Measurements from ENCODE around the gene ADAMTSL1. TPM values are rescaled to one million over a fixed set of nuclear protein-coding genes. Genes with fewer than 3 reads are reported as not detected.

ADAMTSL1 gene
- total and polyA plus RNA-seq, 12 donors = 0.37 to 5.2 (median 1.9) TPM

DNA sequence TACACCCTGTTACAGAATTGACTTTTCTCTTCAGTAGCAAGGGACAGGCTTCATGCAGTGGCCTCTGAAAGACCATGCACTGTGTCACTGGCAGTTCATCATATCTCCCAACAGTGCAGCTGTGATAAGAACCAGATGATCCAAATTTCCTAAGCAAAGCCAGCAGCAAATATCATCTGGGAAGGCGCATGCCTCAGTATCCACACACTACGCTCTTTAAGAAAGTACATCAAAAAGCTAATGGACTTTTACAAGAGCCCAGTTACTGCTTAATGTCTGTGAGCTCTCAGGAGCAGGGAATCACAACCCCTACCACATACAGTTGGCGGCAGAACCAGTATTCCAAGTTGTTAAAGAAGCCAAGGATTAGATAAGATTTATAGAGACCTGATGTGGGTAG, 25.1 kb downstream of the ADAMTSL1 start:
- ATAC-seq = peak in 3 of 8 donors; percentile 26 to 81 (median 58)
- intact Hi-C loops (cut with DNase I) = no loop called here

DNA sequence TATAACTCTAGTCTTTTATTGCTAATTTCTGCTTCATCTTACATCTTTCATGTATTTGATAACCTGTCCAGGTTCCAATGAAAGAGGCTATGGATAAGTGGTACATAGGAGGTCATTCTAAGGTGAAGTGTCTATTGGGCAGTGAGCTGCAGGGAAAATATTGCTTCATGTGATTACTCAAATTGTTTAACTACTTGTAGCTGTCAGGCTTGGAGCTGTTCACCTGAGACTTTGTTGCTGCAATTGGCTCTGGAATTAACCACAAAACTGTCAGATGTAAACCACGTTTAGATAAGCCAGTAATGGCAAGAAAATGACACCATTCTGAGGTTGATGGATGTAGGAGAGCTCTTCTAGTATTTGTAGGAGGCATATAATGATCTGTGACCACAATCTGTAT, 26.0 kb downstream of the ADAMTSL1 start:
- TF ChIP-seq, protein P1, sequence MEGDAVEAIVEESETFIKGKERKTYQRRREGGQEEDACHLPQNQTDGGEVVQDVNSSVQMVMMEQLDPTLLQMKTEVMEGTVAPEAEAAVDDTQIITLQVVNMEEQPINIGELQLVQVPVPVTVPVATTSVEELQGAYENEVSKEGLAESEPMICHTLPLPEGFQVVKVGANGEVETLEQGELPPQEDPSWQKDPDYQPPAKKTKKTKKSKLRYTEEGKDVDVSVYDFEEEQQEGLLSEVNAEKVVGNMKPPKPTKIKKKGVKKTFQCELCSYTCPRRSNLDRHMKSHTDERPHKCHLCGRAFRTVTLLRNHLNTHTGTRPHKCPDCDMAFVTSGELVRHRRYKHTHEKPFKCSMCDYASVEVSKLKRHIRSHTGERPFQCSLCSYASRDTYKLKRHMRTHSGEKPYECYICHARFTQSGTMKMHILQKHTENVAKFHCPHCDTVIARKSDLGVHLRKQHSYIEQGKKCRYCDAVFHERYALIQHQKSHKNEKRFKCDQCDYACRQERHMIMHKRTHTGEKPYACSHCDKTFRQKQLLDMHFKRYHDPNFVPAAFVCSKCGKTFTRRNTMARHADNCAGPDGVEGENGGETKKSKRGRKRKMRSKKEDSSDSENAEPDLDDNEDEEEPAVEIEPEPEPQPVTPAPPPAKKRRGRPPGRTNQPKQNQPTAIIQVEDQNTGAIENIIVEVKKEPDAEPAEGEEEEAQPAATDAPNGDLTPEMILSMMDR (IDR thresholded peaks at IDR 0.05) = no peak
- H3K4me1 ChIP-seq = peaks cover 0 to 29% (median 0%) of the 10 kb centered on the region in 9 donors
- ATAC-seq = no peak
- no peak overlapping the region for H3K27ac ChIP-seq
- 18 to 48% methylated on average over 1 of the region's 1 CpG for WGBS, 2 donors
- H3K27me3 ChIP-seq = no peaks in the 10 kb centered on the region
- intact Hi-C loops (cut with DNase I) = no loop called here
- H3K9me3 ChIP-seq = no peaks in the 10 kb centered on the region
- no peak for DNase-seq
- no peaks in the 10 kb centered on the region for H3K36me3 ChIP-seq
- H3K4me3 ChIP-seq = no peak overlapping the region

More for the DNA sequence above, 25.1 kb downstream of the ADAMTSL1 start:
- H3K4me3 ChIP-seq = no peak overlapping the region
- H3K27ac ChIP-seq = no peak overlapping the region
- H3K27me3 ChIP-seq = no peaks in the 10 kb centered on the region
- TF ChIP-seq, protein P1 (IDR thresholded peaks at IDR 0.05) = no peak
- WGBS, 2 donors = 56 to 67% methylated on average over 3 of the region's 3 CpGs
- peaks cover 0 to 29% (median 0%) of the 10 kb centered on the region in 9 donors for H3K4me1 ChIP-seq
- no peak for DNase-seq
- no peaks in the 10 kb centered on the region for H3K9me3 ChIP-seq
- H3K36me3 ChIP-seq = no peaks in the 10 kb centered on the region

DNA sequence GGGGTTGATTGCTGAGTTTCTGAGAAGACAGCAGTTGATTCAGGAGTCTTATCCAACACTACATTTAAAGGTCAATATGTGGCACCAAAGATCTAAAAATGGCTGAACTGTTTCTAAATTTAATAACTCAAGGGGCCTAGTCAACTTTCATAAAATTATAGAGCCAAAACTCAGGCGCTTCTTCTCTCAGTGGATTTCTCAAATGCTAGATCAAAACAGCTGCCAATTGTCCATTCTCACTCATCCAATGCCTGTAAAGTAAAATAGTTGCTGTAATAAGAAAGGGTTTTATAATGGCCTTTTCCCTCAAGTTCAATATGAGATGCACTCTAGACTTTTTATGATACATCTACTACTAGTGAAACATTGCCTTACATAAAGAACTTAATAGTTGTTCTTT, 26.5 kb downstream of the ADAMTSL1 start:
- TF ChIP-seq, protein P1 (IDR thresholded peaks at IDR 0.05) = no peak
- intact Hi-C loops (cut with DNase I) = no loop called here
- H3K27me3 ChIP-seq = no peaks in the 10 kb centered on the region

DNA sequence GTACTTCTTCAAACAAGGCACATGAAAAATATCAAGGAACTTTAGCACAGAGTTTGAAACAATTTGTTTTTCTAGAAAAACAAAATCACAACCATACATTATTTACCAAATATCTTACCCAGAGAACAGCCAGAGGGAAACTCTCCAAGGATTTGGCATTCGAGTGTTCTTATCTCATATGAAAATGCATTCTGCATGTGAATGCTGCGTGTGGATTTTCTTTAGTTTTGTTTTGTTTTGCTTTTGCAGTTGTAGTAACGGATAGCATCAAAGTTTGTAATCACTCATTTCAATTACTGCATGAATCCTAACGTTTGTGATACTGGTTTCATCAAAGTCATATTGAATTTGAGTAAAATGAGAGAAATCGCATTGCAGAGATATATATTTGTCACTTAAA, 28.0 kb downstream of the ADAMTSL1 start:
- no peak for DNase-seq
- Histone ChIP-seq H3K4me3 (no peak overlapping the region), H3K36me3 (no peaks in the 10 kb centered on the region), H3K9me3 (no peaks in the 10 kb centered on the region), H3K4me1 (peaks cover 0 to 23% (median 0%) of the 10 kb centered on the region in 9 donors), H3K27me3 (no peaks in the 10 kb centered on the region), H3K27ac (no peak overlapping the region)
- no peak for ATAC-seq
- WGBS, 2 donors = 30 to 35% methylated on average over 5 of the region's 5 CpGs
- TF ChIP-seq, protein P1 (IDR thresholded peaks at IDR 0.05) = no peak
- intact Hi-C loops (cut with DNase I) = no loop called here

More for the DNA sequence above, 26.5 kb downstream of the ADAMTSL1 start:
- Histone ChIP-seq H3K4me1 (peaks cover 0 to 29% (median 0%) of the 10 kb centered on the region in 9 donors), H3K4me3 (no peak overlapping the region), H3K36me3 (no peaks in the 10 kb centered on the region), H3K27ac (no peak overlapping the region), H3K9me3 (no peaks in the 10 kb centered on the region)
- 79 to 91% methylated on average over 1 of the region's 1 CpG for WGBS, 2 donors
- DNase-seq (no peak), ATAC-seq (no peak)
